Measurements from ENCODE around the gene ZNF70.
"Not testable (repeated sequence)": the region's sequence is repeated elsewhere in the genome, so short reads cannot be mapped to it uniquely, and the experiment has no call there.

The ZNF70 gene

DNA sequence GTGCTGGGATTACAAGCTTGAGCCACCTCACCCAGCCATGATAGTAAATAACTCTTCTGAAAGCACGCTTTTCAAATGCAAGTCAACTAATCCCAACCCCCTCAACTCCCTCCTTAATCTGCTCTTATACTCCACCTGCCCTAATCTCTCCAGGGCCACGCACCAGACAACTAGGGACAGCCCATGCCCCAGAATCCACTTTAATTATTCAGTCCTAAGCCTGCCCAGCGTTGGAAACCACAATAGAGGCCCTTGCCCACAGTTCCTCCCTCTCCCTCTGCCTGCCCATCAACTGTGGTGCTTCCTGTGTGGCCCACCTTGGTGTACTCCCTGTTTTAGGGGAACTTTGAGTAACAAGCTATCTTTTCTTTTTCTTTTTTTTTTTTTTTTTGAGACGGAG lies 6.0 kb upstream of the ZNF70 start:
- no peak for DNase-seq (ENCODE audit: low spot score)

DNA sequence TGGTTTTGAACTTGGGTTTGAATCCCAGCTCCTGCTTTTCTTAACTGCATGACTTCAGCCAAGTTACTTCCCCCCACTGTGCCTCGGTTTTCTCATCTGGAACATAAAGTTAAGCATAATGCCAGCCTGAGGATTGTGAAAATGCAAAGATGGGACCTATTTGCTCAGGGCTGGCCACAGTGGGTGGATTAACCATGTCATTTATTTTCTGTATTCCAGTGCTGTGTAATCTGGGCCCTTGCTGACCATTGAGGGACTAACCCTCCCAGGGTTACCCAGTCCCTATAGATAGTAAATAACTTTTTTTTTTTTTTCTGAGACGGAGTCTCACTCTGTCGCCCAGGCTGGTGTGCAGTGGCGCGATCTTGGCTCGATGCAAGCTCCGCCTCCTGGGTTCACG lies 4.8 kb upstream of the ZNF70 start:
- DNase-seq (ENCODE audit: low spot score): no peak

GRCh38 chr22:23754980-23755636 lies 4.2 kb upstream of the ZNF70 start:
- no peak for DNase-seq (ENCODE audit: low spot score)

DNA sequence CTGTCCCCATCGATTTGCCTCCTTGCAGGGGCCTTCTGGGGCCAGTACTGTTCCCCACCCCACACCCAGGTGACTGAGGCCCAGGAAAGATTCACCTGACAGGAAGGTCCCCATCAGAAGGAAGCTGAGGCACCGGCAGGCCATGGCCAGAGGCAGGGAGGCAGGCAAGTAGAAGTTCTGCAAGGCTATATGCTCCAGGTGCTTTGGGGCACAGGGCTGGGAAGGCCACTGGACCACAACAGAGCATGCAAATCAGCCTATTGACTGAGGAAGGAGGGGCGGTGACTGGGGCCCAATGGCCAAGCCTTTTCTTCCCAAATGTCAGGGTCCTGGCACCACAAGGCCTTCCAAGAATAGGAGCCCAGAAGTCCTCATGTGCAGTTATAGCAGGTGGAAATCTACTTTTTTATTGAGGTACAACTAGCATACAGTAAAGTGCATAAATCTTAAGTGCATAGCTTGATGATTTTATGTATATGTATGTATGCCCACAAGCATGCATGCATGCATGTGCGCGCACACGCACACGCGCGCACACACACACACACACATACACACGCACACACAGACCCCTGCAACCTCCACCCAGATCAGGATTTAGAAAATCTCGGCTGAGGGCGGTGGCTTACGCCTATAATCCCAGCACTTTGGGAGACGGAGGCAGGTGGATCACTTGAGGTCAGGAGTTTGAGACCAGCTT lies 3.5 kb upstream of the ZNF70 start, which contains the start of gene VPREB3:
VPREB3 (minus strand) TSS at position 206 of the 700 bp plus-strand sequence; CDS start at position 144, 62 bp downstream.
- DNase-seq (ENCODE audit: low spot score): no peak

DNA sequence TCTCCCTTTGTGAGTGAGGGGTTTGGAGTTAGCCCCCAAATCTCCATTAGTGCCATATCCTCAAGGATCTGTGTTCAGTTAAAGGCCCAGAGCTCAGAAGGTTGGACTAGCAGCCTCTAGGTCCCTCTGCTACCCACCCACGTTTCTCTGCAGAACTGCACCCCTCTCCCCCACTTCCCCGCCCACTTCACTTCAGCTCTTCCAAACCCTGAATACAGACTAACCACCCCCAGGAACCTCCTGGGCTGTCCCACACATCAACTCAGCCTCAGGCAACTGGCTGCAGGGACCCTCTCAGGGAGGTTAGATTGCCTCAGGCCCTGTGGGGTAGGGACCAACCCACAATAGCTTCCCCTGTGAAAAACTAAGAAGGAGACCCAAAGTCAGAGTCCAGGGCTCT lies 2.5 kb upstream of the ZNF70 start:
- no peak for DNase-seq (ENCODE audit: low spot score)

DNA sequence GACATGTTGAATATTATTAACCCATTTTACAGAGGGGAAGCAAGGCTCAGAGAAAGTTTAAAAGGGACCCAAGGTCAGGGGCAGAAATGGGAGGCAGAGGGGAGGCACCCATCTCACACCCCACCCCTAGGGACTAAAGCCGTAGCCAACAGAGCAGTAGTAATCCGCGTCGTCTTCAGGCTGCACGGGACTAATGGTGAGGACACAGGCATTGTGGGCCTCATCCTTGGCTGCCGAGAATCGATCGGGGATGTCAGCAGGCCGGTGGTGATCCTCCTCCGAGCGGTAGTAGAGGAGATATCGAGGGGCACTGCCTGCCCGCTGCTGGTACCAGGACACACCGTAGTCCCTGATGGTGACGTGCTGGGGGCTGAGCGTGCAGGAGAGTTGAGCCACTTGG lies 1.8 kb upstream of the ZNF70 start:
- no peak for DNase-seq (ENCODE audit: low spot score)

DNA sequence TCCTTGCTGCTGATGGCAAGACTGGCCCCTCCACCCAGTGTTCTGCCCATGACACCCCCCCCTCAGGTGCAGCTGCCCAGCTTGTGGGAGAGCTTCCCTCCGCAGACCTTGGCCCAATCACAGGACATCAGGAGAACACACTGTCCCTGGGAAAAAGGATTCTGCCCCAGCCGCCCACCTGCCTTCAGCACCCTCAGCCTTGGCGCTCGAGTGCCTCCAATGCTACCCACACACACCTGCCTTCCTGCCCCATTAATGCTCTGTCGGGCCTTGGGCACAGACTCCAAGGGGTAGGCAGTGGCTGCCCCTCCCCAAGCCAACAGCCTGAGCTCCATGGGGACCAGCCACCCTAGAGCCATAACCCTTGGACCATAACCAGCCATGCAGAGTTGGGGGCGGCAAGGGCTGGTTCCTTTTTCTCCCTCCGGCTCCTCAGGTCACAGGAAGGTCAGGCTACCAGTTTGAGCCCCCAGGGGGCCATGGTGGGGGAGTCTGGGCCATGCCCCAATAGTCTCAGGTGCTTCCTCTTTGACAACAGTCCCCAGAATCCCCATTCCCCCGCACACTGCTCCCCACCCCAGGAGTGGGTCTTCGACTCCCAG lies 1.3 kb upstream of the ZNF70 start:
- no peak for DNase-seq (ENCODE audit: low spot score)

GRCh38 chr22:23751441-23751996 lies 607 bp upstream of the ZNF70 start:
- peak; percentile 52 for DNase-seq (ENCODE audit: low spot score)

DNA sequence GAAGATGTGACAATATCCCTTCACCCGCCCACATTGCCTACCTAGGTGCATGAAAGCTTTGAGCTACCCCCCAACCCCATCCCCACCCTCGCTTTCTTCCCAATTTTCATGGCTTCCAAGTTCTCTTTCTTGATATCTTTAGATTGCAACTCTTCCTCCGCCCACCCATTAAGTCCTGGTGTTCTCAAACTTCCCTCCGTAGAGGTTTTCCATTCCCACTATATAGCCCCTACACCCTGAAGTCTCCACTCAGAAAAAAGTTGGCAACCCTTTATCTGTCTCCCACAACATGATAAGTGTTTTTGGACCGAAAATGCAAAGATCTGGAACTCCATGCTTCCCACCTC lies 572 bp downstream of the ZNF70 start:
- DNase-seq (ENCODE audit: low spot score): no peak

GRCh38 chr22:23749841-23750301 lies 1.0 kb downstream of the ZNF70 start:
- DNase-seq (ENCODE audit: low spot score): no peak

DNA sequence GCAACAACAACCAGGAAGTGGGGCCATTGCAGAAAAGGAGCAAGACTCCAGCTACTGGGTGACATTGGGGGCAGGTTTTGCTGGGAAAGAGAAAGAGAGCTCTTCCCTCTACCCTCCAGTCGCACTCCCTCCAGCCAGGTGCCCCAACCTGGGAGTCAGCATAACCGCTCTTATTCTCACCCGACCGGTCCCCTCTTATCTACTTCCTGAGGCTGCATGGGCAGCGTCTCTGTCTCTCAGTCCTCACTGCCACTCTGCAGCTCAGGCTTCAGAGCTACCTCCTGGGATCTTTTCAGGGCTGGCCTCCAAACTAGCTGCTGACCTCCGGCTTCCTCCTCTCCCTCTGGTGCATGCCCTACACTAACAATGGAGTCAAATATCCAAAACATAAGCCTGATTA lies 5.1 kb downstream of the ZNF70 start:
- DNase-seq (ENCODE audit: low spot score): no peak

GRCh38 chr22:23744485-23744884 lies 6.4 kb downstream of the ZNF70 start:
- no peak for DNase-seq (ENCODE audit: low spot score)

DNA sequence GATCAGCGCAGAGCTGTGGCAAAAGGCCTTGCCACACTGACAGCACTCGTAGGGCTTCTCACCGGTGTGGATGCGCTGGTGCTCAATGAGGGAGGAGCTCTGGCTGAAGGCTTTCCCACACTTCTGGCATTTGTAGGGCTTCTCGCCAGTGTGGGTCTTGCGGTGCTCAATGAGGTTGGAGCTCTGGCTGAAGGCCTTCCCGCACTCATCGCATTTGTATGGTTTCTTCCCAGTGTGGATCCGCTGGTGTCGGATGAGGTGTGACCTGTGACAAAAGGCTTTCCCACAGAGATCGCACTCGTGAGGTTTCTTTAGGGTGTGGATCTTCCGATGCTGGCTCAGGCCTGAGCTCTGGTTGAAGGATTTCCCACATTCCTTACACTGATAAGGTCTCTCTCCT lies 6.9 kb downstream of the ZNF70 start:
- DNase-seq (ENCODE audit: low spot score): no peak

- DNase-seq (ENCODE audit: low spot score): no peak
Measured at GRCh38 chr22:23743303-23743705, 7.6 kb downstream of the ZNF70 start.

DNA sequence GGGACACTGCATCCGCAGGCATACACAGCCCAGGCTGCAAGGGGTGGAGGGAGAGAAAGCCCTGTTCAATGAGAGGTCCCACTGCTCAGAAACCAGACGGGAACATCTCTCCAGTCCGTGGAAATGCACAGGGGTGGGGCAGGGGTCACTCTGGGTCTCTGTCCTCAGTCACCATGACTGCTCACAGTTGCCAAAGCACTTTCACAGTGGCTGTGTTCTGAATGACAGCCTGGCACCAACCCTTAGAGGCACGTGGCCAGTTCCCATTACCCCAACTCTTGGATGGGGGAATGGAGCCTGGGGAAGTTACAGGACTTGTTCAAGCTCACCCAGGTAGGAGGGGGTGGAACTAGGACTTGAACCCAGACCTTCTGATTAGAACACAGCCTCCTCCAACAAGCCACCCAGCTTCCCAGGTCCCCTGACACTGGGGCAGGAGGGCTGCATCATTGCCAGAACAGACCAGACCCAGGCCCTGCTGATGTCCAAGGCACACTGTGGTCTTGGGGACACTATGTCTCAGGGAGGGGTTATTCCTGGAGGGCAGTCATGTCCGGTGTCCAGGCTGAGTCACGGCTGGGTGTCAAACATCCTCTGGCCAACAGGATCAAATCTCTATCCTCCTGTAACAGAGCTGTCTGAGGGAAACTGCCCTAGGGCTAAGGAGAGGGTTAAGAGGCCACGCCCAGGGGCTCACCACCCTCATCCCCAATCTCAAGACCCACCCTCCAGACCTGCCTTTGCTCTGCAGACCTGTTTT lies 8.2 kb downstream of the ZNF70 start:
- no peak for DNase-seq (ENCODE audit: low spot score)

- DNase-seq (ENCODE audit: low spot score): no peak
Measured at GRCh38 chr22:23737696-23738095, 13.2 kb downstream of the ZNF70 start.

GRCh38 chr22:23728108-23728507 lies 22.8 kb downstream of the ZNF70 start:
- not testable (repeated sequence) for DNase-seq (ENCODE audit: low spot score)

- DNase-seq (ENCODE audit: low spot score): no peak
Measured at GRCh38 chr22:23722724-23723123, 28.2 kb downstream of the ZNF70 start.

DNA sequence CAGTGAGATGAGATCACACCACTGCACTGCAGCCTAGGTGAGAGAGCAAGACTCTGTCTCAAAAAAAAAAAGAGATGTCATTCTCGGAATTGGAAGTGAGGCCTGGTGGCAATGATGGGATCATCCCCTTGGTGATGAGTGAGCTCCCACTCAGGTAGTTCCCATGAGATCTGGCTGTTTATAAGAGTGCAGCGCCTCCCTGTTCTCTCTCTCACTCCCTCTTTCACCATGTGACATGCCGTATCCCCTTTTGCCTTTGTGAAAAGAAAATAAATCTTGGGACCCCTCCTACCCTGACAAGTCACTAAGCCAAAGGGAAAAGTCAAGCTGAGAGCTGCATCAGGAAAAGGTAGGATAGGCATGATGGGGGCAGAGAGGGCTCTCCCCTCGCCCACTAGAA lies 28.8 kb downstream of the ZNF70 start:
- no peak for DNase-seq (ENCODE audit: low spot score)

DNA sequence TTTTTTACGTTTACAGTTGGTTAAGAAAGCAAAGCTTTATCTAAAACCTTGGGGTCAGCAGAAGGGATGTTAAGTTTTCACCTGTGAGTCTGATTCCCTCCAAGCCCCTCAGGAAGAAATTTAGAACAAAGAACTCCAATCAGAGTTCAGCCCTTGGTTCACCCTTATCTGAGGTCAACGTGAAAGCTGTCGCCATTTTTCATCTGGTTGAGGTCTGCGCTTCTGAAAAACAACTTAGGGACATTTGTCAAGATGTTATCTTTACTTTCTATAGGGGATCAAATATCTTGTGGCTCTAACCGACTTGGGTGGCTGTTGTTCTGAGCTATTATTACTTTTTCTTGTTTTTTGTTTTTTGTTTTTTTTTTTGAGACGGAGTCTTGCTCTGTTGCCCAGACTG lies 30.1 kb downstream of the ZNF70 start:
- no peak for DNase-seq (ENCODE audit: low spot score)

DNA sequence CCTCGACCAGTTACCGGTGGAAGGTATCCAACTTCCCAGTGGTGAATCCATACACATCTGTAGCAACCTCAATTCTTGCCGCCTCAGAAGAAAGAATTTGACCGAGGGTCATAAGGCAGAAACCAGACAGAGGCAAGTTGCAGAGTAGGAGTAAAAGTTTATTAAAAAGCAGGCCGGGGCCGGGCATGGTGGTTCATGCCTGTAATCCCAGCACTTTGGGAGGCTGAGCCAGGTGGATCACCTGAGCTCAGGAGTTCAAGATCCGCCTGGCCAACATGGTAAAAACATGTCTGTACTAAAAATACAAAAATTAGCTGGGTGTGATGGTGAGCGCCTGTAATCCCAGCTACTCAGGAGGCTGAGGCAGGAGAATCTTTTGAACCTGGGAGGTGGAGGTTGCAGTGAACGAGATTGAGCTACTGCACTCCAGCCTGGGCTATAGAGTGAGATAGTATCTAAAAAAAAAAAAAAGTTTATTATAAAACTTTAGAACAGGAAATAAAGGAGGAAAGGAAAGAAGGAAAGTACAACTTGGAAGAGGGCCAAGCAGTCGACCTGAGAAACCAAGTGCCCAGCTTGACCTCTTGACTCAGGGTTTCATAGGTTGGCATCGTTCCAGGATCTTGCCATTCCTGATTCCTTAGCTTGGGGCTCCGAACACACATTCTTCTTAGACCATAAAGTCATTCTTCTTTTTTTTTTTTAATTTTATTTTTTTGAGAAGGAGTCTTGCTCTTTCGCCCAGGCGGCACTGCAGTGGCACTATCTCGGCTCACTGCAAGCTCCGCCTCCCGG lies 32.3 kb downstream of the ZNF70 start:
- DNase-seq (ENCODE audit: low spot score): no peak
